Stimulated activated CD8-positive, alpha-beta memory T cell treated with anti-CD3 and anti-CD28 coated beads, Interleukin-2, amount 100 ng/mL, for 1 hour (primary cell): ENCODE results near the gene FCSK.

ENCODE experiments used
- DNase-seq, 2 donors: peaks; one replicate each; pipeline ENCODE4 v3.0.0-alpha.2; 2020; ENCODE audit warnings: low read depth in 2 of 2

FCSK gene

GRCh38 chr16:70455910-70456309 is 1.5 kb downstream of the FCSK start:
- no peak for DNase-seq

- no peak for DNase-seq
Observed at GRCh38 chr16:70457446-70458166, 3.2 kb downstream of the FCSK start.

DNA sequence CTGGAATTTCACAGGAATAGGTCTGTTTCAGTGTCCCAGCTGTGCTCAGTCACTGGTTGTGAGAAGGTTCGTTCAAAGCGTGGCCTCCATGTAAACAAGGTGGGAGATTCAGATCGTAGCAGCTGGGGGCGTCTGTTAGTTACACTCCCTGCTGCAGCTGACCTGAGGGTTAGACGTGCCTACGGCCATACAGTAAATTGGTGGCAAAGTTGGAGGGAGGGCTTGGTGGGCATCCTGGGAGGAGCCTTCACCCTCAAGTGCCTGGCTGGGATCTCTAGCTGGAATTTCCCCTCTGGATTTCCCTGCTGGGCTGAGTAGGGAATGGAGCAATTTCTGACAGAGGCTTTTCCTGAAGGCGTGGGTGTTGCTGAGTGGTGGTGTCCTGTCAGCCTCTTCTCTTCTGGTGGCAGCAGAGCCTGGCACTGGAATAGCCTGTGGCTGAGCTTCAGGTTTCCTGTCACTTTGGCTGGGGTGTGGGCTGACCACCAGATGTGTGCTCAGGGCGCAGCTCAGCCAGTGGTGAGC is 6.4 kb downstream of the FCSK start:
- no peak for DNase-seq

DNA sequence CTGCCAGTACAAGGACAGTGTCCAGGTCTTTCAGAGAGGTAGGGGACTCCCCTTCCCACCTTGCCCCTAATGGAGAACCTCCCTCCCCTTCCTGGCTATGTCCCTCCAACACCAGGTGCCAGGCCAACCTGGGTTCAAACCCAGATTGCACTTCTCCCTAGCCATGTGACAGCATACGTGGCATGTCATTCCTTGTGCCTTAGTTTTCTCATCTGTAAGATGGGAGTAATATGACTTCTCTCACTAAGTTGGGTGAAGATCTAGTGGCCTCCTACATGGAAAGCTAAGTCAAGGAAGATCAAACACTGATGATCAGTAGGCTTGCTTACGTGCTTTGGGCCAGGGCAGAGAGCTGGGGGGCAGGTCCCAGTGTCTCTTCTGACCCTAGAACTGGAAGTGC is 8.8 kb downstream of the FCSK start:
- no peak for DNase-seq

- DNase-seq = no peak
Observed at GRCh38 chr16:70465999-70466804, 11.8 kb downstream of the FCSK start.

- no peak for DNase-seq
Observed at GRCh38 chr16:70466805-70467076, 12.3 kb downstream of the FCSK start.

DNA sequence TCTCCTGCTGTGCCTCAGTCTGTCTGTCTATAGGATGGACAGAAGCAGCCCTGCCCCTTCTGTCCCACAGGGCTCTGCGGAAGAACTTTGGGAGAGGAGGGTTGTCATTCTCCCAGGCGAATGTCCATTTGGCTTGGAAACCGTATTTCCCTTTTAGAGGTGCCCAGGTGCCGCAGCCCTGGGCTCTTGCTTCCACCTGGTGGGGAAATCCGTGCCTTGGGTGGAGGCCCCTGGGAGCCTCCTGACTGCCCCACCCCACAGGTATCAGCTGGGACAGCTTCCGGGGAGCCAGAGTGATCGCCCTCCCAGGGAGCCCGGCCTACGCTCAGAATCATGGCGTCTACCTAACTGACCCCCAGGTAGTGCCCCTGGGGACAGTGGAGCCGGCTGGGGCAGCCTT is 12.7 kb downstream of the FCSK start:
- no peak for DNase-seq

GRCh38 chr16:70467608-70468007 is 13.2 kb downstream of the FCSK start:
- DNase-seq = no peak

GRCh38 chr16:70468776-70469525 is 14.6 kb downstream of the FCSK start:
- no peak for DNase-seq

- no peak for DNase-seq
Observed at GRCh38 chr16:70470141-70470926, 15.9 kb downstream of the FCSK start.

DNA sequence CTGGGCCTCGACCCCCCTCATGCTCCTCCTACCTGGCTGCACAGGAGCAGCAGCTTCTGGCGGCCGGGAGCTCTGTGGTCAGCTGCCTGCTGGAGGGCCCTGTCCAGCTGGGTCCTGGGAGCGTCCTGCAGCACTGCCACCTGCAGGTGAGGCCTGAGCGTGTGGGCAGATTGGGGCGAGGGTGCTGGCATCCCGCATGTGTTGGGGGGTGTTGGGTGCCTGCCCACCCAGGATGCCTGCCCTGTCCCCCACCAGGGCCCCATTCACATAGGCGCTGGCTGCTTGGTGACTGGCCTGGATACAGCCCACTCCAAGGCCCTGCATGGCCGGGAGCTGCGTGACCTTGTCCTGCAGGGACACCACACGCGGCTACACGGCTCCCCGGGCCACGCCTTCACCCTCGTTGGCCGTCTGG is 16.5 kb downstream of the FCSK start:
- DNase-seq = no peak

DNA sequence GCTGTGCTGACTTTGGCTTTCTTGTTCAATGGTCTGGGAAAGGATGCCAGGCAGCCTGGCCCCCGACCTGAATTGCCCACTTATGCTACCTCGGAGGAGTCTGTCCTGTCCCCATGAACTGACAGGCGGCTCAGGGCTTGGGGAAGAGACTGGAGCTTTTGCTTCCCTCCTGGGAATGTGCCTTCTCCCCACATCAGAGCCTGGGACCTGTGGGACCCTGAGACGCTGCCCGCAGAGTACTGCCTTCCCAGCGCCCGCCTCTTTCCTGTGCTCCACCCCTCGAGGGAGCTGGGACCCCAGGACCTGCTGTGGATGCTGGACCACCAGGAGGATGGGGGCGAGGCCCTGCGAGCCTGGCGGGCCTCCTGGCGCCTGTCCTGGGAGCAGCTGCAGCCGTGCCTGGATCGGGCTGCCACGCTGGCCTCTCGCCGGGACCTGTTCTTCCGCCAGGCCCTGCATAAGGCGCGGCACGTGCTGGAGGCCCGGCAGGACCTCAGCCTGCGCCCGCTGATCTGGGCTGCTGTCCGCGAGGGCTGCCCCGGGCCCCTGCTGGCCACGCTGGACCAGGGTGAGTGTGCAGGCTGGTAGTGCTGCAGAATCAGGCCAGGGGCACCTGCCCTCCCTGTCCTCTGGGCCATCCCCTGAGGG is 18.5 kb downstream of the FCSK start:
- no peak for DNase-seq

GRCh38 chr16:70473446-70474319 is 19.3 kb downstream of the FCSK start:
- no peak for DNase-seq

- no peak for DNase-seq
Observed at GRCh38 chr16:70474320-70475053, 20.1 kb downstream of the FCSK start.

- no peak for DNase-seq
Observed at GRCh38 chr16:70475054-70475871, 20.9 kb downstream of the FCSK start.

GRCh38 chr16:70476272-70477020 is 22.1 kb downstream of the FCSK start:
- no peak for DNase-seq

GRCh38 chr16:70478169-70478568 is 23.8 kb downstream of the FCSK start:
- DNase-seq = no peak

- DNase-seq = no peak
Observed at GRCh38 chr16:70478912-70479341, 24.5 kb downstream of the FCSK start.
